GM19463 (cell line): ENCODE measurements around the gene NFIX.

Source experiments
- ATAC-seq: cut with Tn5 transposase; IDR thresholded peaks from one replicate; pipeline ENCODE4 v1.9.1; 2021; ENCODE audit warnings: mild to moderate bottlenecking, moderate library complexity; ENCODE audit not compliant: unreplicated experiment

NFIX gene

GRCh38 chr19:13069415-13070359 lies 74.4 kb downstream of the NFIX start:
- no peak for ATAC-seq

- no peak for ATAC-seq
Observed at GRCh38 chr19:13070425-13071140, 75.3 kb downstream of the NFIX start.

- no peak for ATAC-seq
Observed at GRCh38 chr19:13071444-13072187, 76.3 kb downstream of the NFIX start.

DNA sequence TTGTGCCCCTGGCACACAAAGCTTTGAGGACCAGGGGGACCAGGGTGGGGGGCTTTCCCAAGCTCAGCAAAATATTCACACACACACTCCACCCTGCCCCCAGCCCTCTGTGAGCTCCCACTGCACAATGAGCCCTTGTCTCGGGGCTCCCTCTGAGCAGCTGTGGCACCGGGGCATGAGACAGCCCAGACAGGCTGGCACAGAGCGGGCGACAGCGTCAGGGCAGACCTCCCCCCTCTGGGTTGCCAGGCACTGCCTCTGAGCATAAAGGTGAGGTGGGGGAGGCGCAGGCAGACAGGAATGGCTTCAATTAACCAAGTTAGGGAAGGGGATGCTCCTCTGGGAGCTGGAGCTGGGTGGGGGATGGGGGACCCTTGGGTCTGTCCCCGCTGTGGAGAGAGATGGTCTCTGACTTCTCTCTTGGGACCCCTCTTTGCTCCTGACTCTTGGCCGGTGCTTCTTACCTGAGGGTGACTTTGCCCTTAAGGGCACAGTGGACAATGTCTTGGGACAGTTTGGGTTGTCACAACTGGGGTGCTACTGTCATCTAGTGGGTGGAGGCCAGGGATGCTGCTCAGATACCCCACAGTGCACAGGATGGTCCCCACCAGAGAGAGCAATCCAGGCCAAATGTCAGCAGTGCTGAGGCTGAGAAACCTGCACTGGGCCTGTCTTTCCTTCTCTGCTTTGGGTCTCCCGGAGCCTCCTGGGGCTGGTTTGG lies 77.1 kb downstream of the NFIX start:
- no peak for ATAC-seq

DNA sequence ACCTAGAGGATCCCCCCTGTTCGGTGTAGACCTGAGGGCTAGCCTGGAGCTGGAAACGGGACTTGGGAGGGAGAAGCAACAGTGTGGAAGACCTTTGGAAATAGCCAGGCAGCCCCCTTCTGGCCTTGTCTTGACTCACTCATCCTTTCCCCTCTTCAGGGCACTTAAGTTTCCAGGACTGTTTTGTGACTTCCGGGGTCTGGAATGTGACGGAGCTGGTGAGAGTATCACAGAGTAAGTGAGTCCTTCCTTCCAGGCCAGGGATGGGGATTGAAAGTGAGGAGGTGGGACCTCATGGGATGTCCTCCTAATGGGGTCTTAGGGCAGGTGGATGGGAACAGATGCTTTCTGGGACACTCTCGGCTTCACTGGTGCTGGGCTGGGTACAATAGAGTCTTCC lies 78.0 kb downstream of the NFIX start:
- ATAC-seq, result no peak

- no peak for ATAC-seq
Observed at GRCh38 chr19:13074378-13074777, 79.1 kb downstream of the NFIX start.

- no peak for ATAC-seq
Observed at GRCh38 chr19:13076320-13076719, 81.0 kb downstream of the NFIX start.

- ATAC-seq, result no peak
Observed at GRCh38 chr19:13076787-13077186, 81.5 kb downstream of the NFIX start.

GRCh38 chr19:13077240-13077639 lies 82.0 kb downstream of the NFIX start:
- ATAC-seq, result no peak

DNA sequence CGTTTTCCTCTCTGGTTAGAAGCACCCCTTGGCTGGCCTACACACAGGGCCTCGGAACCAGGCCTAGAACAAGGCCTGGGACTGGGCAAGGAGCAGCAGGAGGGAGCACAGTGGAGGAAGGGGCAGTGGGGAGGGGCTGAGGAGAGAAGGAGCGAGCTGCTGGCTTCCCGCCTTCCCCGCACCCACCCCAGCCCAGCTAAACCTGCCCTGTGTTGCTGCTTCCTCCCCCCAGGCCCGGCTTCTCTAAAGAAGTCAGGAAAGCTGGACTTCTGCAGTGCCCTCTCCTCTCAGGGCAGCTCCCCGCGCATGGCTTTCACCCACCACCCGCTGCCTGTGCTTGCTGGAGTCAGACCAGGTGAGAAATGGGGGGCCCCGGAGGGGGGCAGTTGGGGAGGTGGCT lies 83.1 kb downstream of the NFIX start:
- no peak for ATAC-seq

DNA sequence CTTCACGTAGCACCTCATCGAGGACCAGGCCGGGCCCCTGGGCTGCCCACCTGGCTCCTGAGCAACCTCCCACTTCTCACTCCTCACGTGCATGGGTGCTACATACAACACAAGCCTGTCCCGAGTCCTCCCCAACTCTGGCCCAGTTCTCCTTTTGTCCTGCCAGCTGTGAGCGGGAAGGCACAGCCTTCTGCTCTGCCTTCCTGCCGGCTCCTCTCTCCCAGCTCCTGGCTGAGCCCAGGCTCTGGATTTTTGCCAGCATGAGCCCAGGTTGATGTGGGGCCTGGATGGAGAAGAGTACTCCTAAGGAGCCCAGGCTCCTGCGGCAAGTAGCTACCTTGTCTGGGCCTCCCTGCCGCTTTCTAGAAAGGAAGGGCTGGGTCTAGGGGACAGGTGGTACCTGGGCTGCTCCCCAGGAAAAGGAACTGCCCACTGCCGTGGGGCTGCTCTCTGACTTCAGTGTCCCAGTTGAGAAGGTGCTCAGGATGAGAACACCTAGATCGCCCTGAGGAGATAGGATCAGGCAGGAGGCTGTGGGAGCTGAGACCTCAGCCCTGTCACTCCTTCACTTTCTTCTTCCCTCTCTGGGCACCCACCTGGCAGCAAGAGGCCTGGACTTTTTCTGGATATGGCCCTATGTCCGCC lies 83.7 kb downstream of the NFIX start:
- no peak for ATAC-seq

GRCh38 chr19:13079542-13079986 lies 84.3 kb downstream of the NFIX start:
- no peak for ATAC-seq

- ATAC-seq, result no peak
Observed at GRCh38 chr19:13082192-13083007, 87.1 kb downstream of the NFIX start.

- ATAC-seq, result no peak
Observed at GRCh38 chr19:13083008-13083404, 87.7 kb downstream of the NFIX start.

GRCh38 chr19:13083627-13084026 lies 88.4 kb downstream of the NFIX start:
- no peak for ATAC-seq

DNA sequence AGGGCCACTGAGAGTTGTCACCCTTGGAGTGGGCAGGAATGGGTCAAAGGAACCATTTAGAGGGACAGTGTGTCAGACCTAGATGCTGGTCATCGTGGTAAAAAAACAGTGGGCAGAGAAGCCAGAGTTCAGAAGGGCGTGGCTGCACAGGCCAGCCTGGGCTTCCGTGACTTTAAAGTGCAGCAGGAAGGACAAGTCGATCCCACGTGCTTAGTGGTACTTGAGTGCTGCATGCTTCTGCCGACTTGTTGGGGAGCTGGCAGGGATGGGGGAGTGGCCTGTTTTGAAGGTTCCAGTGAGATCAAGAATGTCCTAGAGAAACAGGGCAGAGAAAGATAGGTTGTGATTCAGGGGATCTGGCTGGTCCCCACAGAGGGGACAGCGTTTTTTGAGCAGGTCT lies 90.4 kb downstream of the NFIX start:
- no peak for ATAC-seq

DNA sequence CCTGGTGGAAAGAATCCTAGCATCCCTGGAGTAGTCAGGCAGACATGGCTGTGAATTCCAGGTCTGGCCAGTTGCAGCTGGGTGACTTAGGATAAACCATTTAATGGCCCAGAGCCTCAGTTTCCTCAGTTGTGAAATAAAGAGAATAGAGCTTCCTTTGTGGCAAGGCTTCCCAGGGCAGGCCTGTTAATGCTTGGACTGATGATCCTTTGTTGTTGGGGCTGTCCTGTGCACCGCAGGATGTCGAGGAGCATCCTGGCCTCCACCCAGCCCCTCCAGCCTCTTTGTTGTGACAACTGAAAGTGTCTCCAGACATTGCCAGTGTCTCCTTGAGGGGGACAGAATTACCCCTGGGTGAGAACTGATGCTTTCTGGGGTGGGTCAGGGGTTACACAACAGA lies 91.1 kb downstream of the NFIX start:
- no peak for ATAC-seq

- ATAC-seq, result no peak
Observed at GRCh38 chr19:13087295-13087694, 92.0 kb downstream of the NFIX start.

- no peak for ATAC-seq
Observed at GRCh38 chr19:13087795-13088537, 92.7 kb downstream of the NFIX start.
